Measurements from ENCODE around the gene PTEN. TPM values are rescaled to one million over a fixed set of nuclear protein-coding genes. Genes with fewer than 3 reads are reported as not detected.

PTEN gene
- polyA plus RNA-seq, 10 donors = 40.3 to 59.1 (median 52.0) TPM

DNA sequence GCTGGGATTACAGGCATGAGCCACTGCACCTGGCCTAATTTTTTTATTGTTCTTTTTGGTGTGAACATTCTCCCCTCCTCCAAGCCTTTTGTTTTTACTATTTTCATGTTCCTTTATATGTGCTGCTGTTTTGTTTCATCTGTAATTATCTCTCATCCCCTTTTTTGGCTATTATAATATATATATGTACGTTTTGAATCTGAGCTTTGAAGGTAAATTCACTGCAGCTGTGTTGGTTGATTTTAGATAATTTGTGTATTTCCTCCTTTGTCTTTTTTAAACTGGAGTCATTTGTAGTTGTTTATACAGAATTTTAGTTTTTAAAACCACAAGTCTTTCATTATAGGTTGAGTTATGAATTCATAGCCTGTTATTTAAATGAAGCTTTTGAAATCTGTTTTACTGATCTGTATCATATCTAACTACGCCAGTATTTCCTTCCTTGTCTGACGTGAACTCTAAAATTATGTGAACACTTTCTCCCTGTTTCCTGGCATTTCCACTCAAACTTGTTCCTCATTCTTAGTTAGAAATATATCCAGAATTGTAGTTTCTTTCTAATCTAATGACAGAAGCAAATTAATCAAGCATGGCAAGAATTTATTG lies 54.9 kb downstream of the PTEN start:
- DNase-seq = no peak

DNA sequence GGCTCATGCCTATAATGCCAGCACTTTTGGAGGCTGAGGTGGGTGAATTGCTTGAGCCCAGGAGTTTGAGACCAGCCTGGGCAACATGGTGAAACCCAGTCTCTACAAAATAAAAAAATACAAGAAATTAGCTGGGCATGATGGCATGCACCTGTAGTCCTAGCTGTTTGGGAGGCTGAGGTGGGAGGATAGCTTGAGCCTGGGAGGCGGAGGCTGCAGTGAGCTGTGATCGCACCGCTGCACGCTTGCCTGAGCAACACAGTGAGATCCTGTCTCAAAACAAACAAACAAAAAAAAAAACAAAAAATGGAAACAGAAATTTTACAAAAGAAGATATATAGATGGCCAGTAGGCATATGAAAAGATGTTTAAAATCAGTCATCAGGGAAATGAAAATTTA lies 57.1 kb downstream of the PTEN start:
- DNase-seq = no peak

DNA sequence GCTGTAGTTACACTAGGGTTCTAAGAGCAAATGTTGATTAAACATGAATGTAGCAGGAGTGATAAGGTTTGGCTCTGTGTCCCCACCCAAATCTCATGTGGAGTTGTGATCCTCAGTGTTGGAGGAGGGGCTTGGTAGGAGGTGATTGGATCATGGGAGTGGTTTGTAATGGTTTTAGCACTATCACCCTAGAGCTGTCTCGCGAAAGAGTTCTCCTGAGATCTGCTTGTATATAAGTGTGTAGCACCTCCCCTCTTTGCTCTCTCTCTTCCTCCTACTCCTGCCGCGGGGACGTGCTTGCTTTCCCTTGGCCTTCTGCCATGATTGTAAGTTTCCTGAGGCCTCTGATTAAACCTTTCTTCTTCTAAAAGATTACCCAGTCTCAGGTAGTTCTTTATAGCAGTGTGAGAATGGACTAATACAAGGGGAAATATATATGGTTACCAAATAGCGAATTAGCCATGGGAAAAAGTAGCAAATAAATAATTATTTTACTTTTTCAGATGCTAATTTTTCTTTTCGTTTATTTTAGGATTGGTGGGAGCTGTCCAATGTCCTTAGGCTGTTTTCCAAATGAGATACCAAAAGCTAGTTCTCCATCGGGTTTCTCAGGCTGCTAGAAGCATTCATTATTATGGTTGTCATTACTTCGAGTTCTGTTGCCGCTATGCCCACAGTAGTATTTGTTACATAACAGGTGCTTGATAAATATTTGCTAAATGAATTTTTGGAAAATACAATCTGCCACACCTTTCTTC lies 58.7 kb downstream of the PTEN start:
- no peak for DNase-seq

DNA sequence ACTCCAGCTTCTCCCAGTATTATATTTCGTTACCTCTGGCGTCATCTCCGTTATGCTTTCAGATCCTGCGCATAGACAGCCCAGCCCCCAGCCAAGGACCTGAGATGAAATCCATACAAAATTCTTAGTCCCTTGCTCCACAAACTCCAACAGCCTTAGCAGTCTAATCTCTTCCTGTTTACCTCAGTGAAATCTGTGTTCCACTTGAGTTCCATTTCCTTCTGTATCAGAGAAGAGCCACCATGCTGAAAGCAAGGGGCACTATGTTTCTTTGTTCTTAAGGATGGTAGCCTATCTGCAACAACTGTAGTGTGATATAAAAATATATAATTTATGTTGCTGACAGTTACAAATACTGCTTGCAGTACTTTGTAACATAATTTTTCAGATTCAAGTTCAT lies 59.8 kb downstream of the PTEN start:
- no peak for DNase-seq

DNA sequence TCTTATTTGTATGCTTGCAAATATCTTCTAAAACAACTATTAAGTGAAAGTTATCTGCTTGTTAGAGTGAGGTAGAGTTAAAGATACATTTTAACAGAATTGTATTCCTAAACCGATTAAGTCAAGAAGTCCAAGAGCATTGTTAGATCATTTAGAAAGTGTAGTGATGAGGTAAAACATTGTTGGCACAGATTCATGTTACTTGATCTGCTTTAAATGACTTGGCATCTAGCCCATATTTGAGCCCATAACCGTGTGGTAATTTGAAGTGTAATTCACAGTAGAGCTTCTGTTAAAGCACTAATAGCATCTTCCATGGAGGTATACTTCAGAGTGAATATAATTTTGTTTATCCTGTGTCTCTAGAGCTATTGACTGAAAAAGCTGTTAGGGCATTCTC lies 62.1 kb downstream of the PTEN start:
- DNase-seq = peak in 2 of 3 donors; percentile 11 to 19

DNA sequence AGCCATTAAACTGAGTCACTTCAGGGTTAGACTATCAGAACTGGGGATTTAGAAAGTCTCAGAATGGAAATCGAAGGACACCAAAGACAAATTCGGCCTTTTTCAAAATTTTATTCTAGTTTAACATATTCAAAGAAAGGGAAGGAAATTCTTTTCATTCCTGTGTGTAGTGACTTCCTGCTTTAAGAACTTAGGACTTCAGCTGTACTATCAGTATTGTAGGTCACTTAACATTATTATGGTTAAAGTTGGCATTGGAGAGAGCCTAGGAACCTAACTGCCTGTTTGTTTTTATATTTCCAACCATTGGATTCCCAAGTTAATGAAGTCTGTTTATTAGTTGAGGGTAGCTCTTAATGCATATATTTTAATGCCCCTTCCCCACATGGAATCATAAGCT lies 63.7 kb downstream of the PTEN start:
- no peak for DNase-seq

- DNase-seq = no peak
Measured at GRCh38 chr10:87928996-87929395, 65.6 kb downstream of the PTEN start.

DNA sequence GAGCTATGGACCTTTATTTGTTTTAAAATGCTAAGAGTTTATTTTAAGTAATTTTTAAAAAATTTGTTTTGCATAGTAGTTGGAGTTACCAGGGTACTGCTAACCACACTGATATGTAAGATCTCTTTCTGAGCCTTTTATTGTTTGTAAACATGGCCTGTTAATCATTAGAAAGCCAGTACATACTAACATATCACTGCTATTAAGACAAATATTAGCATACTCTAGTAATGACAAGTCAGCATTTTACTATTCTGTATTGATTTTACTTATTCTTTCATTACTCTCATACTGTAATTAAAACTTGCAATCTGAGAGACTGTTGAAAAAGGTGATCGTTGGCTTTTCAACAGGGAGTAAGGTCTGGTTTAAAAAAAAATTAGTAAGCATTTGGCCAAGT lies 66.7 kb downstream of the PTEN start:
- DNase-seq = no peak

GRCh38 chr10:87930934-87931835 lies 67.8 kb downstream of the PTEN start:
- no peak for DNase-seq

DNA sequence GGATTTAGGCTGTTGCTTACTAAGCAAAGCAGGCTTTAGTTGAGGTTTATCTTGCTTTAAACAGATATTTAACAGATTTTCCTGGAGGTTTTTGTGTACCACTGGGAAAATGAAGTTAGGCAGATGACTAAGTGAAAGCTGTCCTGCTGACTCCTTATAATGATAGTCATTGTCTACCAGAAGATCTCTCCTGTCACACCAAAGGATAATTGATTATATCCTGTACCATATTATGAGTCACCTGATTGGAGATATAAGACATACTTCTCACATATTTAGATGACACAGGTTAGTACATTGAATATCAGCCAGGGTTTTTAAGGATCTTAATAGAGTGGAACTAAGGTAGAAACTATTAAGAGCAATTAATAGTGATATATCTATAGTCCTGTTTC lies 68.4 kb downstream of the PTEN start:
- peak in 1 of 3 donors; percentile 19 for DNase-seq

DNA sequence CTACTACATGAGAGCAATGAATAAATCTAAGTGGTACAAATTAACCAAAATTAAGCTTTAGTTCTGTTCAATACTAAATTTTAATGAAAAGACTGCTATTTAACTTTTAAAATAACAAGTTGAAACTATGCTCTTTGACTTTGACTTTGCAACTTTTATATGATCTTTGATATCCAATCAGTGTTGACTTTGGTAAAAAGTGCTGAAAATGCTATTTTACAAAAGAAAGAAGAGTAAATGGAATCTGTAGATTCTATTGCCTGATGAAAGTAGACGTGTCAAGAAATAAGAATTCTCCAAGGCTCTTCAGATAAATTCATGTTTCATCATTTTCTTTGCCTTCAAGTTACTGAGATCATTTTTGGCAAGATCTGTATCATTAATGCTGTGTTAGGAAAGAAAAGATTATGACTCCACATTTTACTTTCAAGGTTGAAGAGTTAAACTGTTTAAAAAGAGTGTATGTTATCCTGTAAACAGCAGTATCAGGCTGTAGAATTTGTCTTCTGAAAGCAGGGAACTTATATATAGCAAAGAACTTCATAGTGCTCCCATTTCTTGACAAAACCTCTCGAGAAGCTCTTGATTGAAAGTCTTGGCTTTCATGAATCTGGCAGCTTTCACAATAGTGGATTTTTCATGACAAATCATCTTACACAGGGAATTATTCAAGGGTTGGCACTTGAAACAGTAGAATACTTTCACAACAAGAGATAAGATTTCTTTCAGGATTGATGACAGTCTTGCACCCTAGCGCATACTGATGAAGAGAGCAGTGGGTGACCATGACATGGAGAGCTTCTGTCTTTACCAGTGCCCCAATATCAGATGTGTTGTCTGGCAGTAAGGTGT lies 72.1 kb downstream of the PTEN start:
- no peak for DNase-seq

DNA sequence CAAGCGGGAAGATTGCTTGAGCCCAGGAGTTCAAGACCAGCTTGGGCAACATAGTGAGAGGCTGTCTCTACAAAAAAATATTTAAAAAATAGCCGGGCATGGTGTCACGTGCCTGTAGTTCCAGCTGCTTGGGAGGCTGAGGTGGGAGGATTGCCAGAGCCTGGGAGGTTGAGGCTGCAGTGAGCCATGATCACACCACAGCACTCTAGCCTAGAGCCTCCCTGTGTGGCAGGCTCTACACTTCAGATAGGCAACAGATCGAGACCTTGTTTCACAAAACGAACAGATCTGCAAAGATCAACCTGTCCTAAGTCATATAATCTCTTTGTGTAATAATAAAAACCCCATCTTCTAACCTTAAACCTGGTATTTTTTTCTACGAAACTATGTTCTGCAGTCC lies 76.8 kb downstream of the PTEN start:
- no peak for DNase-seq

DNA sequence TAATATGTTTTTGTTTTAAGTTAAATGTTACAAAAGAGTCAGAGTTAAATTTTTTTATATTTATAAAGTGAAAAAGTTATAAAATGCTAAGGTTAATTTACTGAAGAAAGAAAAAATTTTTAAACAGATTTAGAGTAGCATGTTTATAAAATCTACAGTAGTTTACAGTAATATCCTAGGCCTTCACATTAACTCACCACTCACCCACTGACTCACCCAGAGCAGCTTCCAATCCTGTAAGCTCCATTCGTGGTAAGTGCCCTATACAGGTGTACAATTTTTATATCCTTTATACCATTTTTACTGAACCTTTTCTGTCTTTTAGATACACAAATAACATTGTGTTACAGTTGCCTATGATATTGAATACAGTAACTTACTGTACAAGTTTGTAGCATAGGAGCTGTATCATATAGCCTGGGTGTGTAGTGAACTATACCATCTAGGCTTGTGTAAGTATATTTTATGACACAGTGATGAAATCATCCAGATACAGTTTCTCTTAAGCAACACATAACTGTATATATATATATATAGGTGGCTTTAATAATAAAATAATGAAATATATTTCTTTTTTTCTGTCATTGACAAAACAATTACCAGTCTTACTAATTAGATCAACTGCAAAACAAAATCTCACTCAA lies 79.6 kb downstream of the PTEN start:
- no peak for DNase-seq

DNA sequence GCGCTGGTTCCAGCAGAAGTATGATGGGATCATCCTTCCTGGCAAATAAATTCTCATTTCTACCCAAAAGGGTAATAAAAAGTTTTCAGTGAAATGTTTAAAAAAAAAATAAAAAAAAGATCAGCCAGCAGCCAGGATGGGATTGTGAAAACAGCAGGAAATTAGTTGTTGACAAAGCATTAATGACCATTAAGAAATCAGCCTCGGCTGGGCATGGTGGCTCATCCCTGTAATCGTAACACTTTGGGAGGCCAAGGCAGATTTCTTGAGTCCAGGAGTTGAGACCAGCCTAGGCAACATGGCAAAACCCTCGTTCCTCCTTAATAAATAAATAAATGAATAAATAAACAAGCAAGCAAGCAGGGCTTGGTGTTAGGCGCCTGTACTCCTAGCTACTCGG lies 82.6 kb downstream of the PTEN start:
- no peak for DNase-seq

DNA sequence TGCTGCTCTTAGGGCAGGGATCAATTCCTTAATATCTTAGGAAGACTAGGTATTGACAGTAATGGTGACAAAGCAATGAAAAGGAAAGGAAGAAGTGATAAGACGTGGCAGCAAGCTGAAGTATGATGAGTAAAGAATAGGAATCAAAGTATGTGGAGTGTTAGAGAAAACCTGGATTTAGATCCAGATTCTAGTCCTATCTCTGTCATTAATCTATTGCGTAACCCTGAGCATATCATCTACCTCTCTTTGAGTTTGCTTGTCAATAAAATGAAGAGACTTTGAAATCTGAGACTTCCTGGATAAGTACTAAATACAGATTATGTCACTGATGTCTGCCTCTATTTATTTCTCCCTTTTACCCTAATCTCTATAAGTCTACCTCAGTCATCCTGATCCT lies 89.2 kb downstream of the PTEN start:
- no peak for DNase-seq

DNA sequence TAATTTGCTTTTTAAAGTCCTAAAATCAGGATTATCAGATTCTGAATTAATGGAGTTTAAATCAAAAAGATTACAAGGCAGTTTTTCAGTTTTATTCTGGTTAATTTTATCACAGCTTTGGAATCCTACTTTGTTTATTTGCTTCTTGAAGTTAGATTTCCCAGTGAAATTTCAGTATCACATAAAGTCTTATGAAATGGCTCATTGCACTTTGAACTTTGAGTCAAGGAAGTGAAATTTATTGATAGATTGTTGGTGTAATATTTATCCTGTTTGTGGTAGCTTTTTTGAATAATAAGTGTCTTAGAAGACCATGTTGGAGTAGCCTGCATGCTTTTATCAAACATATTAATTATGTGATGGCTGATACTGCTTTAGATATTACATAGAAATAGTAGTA lies 92.6 kb downstream of the PTEN start:
- no peak for DNase-seq

GRCh38 chr10:87957702-87958101 lies 94.3 kb downstream of the PTEN start:
- no peak for DNase-seq

DNA sequence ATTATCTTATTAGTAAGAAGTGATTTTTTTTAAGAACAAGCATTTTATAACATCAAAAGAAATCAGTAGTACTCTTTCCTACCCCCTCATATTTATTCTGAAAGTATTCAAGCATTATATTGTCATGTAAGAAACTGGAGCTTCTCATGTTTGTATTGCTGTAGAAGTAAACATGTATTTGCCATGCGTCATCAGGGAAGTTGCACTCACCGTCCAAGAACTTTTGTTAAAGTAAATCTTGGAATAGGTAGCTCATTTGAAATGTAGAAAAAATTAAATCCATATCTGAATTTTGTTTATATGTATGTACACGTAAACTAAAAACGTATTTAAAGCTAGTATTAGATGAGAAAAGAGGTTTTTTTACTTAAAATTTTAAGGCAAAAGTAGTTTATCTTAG lies 96.8 kb downstream of the PTEN start:
- DNase-seq = no peak

GRCh38 chr10:87961314-87961713 lies 97.9 kb downstream of the PTEN start:
- peak in 1 of 3 donors; percentile 65 for DNase-seq

DNA sequence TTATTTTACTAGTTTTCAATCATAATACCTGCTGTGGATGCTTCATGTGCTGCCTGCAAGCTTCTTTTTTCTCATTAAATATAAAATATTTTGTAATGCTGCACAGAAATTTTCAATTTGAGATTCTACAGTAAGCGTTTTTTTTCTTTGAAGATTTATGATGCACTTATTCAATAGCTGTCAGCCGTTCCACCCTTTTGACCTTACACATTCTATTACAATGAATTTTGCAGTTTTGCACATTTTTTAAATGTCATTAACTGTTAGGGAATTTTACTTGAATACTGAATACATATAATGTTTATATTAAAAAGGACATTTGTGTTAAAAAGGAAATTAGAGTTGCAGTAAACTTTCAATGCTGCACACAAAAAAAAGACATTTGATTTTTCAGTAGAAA lies 103.0 kb downstream of the PTEN start:
- DNase-seq = no peak

GRCh38 chr10:87973635-87974034 lies 110.2 kb downstream of the PTEN start:
- peak in 1 of 3 donors; percentile 4 for DNase-seq
